ENCODE data around the gene THSD7B.

- TF ChIP-seq POLR2AphosphoS5 (IDR thresholded peaks at IDR 0.05) (no peak), CTCF (IDR thresholded peaks at IDR 0.05) (no peak), POLR2A (IDR thresholded peaks at IDR 0.05) (no peak)
Observed at GRCh38 chr2:137511526-137511925, 746.2 kb downstream of the THSD7B start.

Measured in prostate gland (tissue), 2 donors.